T-helper 1 cell treated with Interleukin-12 subunit alpha and Interleukin-12 subunit beta and Interleukin-4 antibody, amounts not matched to agents 30 μg/mL and 1 μg/mL, for 36 hours (primary cell): ENCODE data around the gene GAGE1.

ENCODE experiments used
- H3K27ac Mint-ChIP-seq: one replicate; pipeline ENCODE4 v1.8.0; 2021; ENCODE audit warnings: mild to moderate bottlenecking, mixed read lengths
- H3K27me3 Mint-ChIP-seq: one replicate; pipeline ENCODE4 v1.8.0; 2021; ENCODE audit warnings: low read depth, mixed read lengths
- H3K36me3 Mint-ChIP-seq: one replicate; pipeline ENCODE4 v1.8.0; 2021; ENCODE audit warnings: low read depth, mixed read lengths
- H3K4me1 Mint-ChIP-seq: one replicate; pipeline ENCODE4 v1.8.0; 2021; ENCODE audit warnings: low read depth, mixed read lengths
- H3K4me3 Mint-ChIP-seq: one replicate; pipeline ENCODE4 v1.8.0; 2021; ENCODE audit warnings: mild to moderate bottlenecking, moderate library complexity, mixed read lengths
- H3K9me3 Mint-ChIP-seq: one replicate; pipeline ENCODE4 v1.8.0; 2021; ENCODE audit warnings: mixed read lengths

GAGE1 gene

DNA sequence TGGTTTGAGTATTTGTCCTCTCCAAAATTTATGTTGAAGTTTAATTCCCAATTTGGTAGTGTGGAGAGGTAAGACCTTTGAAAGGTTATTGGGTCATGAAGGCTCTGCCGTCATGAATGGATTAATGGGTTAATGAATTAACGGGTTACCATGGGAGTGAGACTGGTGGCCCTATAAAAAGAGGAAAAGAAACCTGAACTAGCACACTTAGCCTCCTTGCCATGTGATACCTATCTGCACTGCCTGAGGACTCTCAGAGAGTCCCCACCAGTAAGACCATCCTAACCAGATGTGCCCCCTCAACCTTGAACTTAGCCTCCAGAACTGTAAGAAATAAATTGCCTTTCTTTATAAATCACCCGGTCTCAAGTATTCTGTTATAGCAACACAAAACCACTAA lies 57.7 kb downstream of the GAGE1 start:
- Mint-ChIP-seq H3K27me3 (no peaks in the 10 kb centered on the region), H3K4me3 (no peak overlapping the region)

More for the DNA sequence above, 57.7 kb downstream of the GAGE1 start:
- H3K9me3 Mint-ChIP-seq, result no peaks in the 10 kb centered on the region
- no peaks in the 10 kb centered on the region for H3K4me1 Mint-ChIP-seq
- H3K27ac Mint-ChIP-seq, result no peak overlapping the region
- H3K36me3 Mint-ChIP-seq, result no peaks in the 10 kb centered on the region
